Cerebellar cortex (tissue), 1 donor: Measurements from ENCODE around the gene CCDC154.
"Not testable (repeated sequence)": the region's sequence is repeated elsewhere in the genome, so short reads cannot be mapped to it uniquely, and the experiment has no call there.

Experiments used
- DNase-seq: peaks from one replicate; pipeline ENCODE4 v3.0.0-alpha.2; 2015; ENCODE audit warnings: low spot score

Gene CCDC154

GRCh38 chr16:1455190-1456171 lies 11.1 kb upstream of the CCDC154 start:
- no peak for DNase-seq

DNA sequence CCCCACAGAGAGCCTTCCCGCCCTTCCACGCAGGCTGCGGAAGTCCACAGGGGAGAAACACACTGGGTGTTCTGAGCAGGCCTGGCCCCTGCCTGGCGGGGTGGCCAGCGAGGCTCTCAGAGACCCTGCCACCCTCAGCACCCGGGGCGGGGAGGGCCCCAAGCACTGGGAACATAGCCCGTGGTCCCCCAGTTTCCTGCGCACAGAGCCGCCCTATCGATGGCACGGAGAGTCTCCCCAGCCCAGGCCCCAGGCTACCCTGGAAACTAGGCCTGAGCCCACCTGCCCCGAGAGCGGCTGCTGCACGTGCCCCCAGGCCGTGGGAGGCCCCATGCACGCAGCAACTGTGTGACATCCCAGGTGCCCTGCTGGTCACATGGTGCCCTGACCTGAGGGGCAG lies 10.2 kb upstream of the CCDC154 start:
- no peak for DNase-seq

DNA sequence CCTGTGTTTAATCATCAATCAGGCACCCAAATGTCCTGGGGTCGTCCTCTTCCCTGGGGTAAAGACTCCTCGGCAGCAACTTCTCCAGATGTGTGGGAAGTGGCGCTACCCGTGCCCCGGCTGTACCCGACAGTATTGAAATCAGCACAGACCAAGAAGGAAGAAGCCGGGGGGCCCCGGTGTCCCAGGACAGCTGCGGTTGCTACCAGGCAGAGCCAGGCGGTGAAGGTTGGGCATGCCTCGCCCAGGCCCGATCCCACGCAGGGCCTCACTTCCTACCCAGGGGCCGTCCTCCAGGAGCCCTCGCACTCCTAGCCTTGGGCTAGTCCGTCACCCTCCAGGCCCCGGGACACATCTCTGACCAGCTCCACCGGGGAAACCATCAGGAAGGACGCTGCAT lies 9.0 kb upstream of the CCDC154 start:
- no peak for DNase-seq

DNA sequence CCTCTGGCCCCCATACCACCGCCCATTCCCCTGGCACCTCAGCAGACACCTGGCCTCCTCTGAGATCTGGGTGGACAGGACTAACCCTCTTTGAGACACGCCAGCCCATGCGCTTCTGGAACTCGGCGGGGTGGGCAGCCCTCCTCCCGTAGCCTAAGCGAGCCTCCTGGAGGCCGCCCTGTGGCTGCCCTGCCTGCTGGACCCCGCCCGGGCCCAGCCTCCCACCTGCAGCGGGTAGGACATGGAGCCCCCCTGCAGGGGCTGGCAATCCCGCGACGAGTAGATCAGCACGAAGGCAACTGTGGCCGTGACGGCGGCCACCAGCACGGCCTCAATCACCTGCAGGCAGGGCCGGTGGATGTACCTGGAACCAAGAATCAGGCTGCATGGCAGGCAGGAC lies 8.2 kb upstream of the CCDC154 start:
- no peak for DNase-seq

DNA sequence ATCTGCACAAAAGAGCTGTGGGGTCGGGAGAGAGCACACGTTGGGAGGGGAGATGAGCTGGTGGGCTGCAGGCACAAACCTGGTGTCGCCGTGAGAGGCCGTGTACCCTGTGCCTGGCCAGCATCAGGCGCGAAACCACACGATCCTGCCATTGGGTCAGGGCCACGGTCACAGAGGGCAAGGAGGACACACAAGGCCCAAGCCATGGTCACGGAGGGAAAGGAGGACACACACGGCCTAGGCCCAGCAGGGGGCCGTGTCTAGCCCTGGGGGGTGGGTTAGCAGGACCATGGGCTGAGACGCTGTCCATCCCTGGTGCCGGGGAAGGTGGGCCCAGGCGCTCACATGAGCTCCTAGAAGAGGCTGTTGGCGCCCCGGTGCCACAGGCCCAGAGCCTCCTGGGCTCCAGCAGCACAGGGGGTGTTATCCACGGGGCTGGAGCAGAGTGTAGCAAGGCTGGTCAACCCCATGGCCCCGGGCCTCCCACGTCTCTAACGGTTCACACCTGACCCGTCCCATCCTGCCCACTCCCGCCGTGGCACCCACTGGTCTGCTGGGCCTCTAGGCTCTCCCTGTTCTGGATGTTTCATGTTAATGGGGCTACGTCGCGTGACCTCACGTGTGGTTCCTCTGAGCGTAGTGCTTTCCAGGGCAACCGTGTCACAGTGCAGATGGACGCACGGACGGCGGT lies 7.5 kb upstream of the CCDC154 start:
- no peak for DNase-seq

- DNase-seq = no peak
Measured at GRCh38 chr16:1450841-1451240, 6.5 kb upstream of the CCDC154 start.

GRCh38 chr16:1450218-1450617 lies 5.9 kb upstream of the CCDC154 start:
- DNase-seq = no peak

- DNase-seq = no peak
Measured at GRCh38 chr16:1449201-1449788, 4.9 kb upstream of the CCDC154 start.

DNA sequence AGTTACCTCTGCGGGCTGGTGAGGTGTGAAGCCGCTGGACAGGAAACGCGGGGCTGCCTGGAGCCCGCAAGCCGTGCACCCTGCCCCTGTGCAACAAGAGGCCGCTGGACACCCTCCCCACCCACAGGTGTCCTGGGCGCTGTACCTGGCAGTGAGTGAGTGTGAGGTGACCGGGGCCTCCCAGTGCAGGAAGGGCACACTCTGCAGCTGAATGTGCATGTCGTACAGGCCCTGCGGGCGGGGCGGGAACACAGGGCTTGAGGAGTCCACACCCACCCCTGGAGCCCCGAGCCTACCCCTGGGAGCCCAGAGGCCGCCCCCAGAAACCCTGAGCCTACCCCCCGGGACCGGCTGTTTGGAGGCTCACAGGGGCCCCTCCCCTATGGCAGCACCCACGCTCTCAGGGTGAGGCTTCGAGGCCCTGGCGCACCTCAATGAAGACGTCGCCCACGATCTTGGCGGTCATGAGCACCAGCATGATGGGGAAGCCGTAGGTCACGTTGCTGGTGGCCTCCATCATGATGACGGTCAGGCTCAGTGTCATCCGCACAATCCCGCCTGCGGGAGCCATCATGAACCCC lies 4.3 kb upstream of the CCDC154 start:
- no peak for DNase-seq

DNA sequence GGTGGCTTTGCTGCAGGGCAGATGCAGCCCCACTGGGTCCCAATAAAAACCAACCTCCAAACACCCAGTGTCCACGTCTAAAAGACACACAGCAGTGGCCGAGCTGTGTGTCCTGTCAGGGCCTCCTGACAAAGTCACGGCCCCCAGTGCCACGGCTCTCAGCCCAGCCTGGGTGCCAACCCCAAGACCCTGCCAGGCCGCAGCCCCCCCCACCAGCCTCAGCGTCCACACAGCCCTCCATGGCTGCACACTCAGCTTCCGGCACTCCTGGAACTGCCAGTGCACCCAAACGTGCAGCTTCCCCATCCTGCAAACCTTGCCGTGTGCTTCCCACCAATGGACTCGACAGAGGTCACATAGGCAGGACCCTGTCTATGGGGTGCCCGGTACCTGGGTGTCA lies 3.6 kb upstream of the CCDC154 start:
- no peak for DNase-seq

- DNase-seq = no peak
Measured at GRCh38 chr16:1446296-1447080, 2.1 kb upstream of the CCDC154 start.

DNA sequence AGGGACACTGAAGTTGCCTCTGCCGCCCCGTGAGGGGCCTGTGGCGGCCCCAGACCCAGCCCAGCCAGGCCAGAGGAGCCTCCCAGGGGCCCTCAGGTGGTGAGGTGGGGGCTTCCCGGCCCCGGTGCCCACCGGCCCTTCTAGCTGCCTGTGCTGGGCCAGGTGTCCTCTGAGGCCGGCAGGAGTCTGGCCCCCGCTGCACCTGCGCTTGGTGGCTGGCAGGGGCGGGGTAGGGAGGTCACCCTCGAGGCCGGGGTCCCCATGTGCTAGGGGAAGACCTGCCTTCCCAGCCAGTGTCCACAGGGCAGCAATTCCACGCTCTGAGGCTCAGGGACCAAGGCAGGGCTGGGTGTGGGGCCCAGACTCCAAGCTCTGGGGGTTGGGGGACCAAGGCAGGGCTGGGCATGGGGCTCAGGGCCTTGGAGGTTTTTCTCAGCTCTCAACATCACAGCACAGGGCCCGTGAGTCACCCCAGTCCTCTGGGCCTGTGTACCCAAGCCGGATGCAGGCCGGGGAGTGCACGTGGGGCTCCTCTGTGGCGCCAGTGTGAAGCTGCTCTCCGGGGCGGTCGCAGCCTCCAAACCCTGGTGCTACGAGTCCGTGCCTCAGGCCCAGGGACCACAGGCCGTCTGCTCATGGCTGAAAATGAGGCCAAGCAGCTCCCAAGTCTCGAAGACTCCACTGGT lies 1.3 kb upstream of the CCDC154 start:
- DNase-seq = no peak

DNA sequence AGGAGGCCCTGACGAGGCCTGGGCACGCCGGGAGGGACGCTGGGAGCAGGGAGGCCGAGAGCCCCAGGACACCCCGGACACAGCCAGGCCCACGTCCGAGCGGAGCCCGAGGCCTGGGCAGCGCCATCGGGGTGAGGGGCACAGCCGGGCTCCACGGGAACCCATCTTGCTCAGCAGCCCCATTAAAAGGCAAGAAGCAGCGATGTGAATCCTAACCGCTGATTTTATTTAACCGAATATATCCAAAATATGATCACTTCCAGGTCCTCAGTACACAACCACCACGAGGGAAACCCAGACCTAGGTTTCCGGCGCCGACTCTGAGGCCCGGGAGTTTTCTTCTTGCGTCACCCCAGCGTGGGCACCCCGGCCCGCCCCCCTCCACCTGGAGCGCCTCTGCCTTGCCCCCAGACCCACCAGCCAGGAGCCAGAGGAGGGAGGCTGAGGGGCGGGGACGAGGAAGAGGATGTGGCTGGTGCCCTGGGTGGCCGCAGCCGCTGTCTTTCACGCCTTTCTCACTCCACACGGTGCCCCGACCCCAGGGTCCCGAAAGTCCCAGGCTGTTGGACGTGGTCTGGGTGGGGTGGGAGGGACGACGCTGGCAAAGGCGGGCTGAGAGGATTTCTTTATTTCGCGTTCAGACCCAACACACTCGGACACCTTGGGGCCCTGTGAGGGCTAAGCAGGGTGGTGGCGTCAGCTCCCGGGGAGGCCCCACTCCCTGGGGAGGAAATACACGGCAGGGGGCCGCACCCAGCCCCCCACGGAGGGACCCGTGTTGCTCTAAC lies 568 bp upstream of the CCDC154 start:
- DNase-seq = no peak

GRCh38 chr16:1443403-1443973 lies 868 bp downstream of the CCDC154 start:
- no peak for DNase-seq

DNA sequence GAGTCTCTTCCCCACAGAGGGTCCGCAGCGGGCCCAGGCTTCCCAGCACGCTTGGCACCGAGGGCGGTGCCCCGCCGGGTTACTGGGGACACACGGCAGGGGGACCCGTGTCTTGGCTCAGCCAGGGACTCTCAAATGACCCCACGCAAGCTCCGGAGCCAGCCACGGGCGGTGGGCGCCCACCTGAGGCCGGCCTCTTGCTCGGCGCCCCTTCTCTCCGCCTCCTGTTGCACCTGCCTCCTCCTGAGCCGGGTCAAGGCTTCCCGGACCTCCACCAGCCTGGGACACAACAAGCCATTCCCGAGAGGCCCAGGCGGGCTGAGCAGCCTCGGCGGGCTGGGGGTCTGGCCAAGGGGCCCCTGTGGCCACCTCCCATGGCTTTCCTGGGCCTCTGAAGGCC lies 1.7 kb downstream of the CCDC154 start:
- no peak for DNase-seq

DNA sequence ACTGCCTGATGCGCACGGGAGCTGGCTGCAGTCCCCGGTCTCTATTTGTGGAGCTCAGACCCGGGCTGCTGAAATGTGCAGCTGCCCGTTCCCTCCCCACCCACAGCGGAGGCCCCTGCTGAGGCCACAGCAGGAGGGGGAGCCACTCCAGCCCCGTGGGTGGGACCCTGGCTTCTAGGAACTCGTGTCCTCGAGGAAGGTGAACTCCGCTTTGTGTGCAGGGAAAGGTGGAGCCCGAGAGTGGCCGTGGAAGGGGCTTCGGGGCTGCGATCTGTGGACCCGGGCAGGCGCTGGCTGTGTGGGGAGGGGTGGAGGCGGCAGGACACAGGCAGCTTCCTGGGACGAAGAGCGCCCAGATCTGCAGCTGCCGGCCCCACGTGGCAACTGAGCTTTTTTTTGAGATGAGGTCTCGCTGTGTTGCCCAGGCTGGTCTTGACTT lies 2.9 kb downstream of the CCDC154 start:
- no peak for DNase-seq

DNA sequence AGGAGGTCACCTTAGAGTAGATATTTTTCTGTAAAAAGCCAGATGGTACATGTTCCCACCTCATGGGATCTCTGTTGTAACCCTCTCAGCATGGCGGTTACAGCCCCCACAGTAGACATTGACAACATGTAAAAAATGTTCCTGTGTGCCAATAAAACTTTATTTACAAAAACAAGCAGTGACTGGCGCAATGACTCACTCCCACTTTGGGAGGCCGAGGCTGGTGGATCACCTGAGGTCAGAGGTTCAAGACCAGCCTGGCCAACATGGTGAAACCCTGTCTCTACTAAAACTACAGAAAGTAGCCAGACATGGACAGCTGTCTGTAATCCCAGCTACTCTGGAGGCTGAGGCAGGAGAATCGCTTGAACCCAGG lies 4.7 kb downstream of the CCDC154 start:
- DNase-seq = not testable (repeated sequence)

DNA sequence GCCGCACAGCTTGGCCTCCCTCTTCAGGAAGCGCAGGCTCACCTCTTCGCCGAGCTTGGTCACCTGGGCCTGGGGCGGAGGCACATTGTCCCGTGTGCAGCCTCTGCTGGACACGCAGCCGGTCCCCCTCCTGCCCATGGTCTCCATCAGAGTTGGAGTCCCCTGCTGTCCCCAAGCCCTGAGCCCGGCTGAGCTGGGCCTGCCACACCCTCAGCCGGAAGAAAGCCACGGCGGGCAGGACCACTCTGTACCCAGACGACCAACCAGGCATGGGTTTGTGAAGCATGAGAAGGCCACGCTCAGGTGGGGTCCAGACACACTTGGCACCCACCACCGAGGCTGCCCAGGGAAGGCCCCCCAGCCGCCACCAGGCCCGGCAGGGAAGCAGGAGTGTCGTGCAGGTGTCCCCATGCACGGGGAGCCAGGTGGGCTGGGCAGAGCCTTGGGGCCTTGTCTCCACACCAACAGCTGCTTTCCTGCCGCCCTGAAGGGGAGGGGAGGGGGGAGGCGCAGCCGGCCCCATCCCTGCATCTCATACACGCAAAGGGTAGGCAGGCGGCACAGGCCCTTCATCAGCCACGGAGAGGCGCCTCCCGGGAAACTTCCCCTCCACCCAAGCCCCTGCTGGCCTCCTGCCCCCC lies 5.2 kb downstream of the CCDC154 start:
- no peak for DNase-seq
